ENCODE results near the gene UST. TPM values are rescaled to one million over a fixed set of nuclear protein-coding genes. Genes with fewer than 3 reads are reported as not detected.

The UST gene
- total RNA-seq, 1 donor: 36.1 TPM

GRCh38 chr6:149027484-149027883 lies 280.7 kb downstream of the UST start:
- no peak for TF ChIP-seq CTCF (IDR thresholded peaks at IDR 0.05; ENCODE audit: insufficient read depth, low read length)
- DNase-seq (ENCODE audit: low read depth): no peak
- H3K4me3 ChIP-seq (ENCODE audit: low read depth, low read length): no peak overlapping the region

- DNase-seq (ENCODE audit: low read depth): peak; percentile 98
- no peak overlapping the region for H3K4me3 ChIP-seq (ENCODE audit: low read depth, low read length)
- TF ChIP-seq CTCF (IDR thresholded peaks at IDR 0.05; ENCODE audit: insufficient read depth, low read length): peak; percentile 53
These were observed 282.1 kb downstream of the UST start for GRCh38 chr6:149028767-149029405.

GRCh38 chr6:149031201-149031858 lies 284.5 kb downstream of the UST start:
- no peak overlapping the region for H3K4me3 ChIP-seq (ENCODE audit: low read depth, low read length)
- no peak for DNase-seq (ENCODE audit: low read depth)

GRCh38 chr6:149031859-149032598 lies 285.2 kb downstream of the UST start:
- H3K4me3 ChIP-seq (ENCODE audit: low read depth, low read length): peak overlapping the region; percentile 9
- DNase-seq (ENCODE audit: low read depth): peak; percentile 86
- no peak for TF ChIP-seq CTCF (IDR thresholded peaks at IDR 0.05; ENCODE audit: insufficient read depth, low read length)

More at GRCh38 chr6:149031201-149031858, 284.5 kb downstream of the UST start:
- TF ChIP-seq CTCF (IDR thresholded peaks at IDR 0.05; ENCODE audit: insufficient read depth, low read length): no peak

GRCh38 chr6:149032599-149033405 lies 286.0 kb downstream of the UST start:
- TF ChIP-seq CTCF (IDR thresholded peaks at IDR 0.05; ENCODE audit: insufficient read depth, low read length): no peak
- DNase-seq (ENCODE audit: low read depth): peak; percentile 97
- H3K4me3 ChIP-seq (ENCODE audit: low read depth, low read length): peak overlapping the region; percentile 9

GRCh38 chr6:149033454-149033853 lies 286.6 kb downstream of the UST start:
- TF ChIP-seq CTCF (IDR thresholded peaks at IDR 0.05; ENCODE audit: insufficient read depth, low read length): no peak
- no peak for DNase-seq (ENCODE audit: low read depth)
- no peak overlapping the region for H3K4me3 ChIP-seq (ENCODE audit: low read depth, low read length)

Data from fibroblast of the aortic adventitia (primary cell).